ENCODE measurements around the gene MAS1.

Gene MAS1

GRCh38 chr6:159879856-159880255 lies 10.9 kb upstream of the MAS1 start:
- DNase-seq (ENCODE audit: low read depth in 1 of 2, low spot score in 1 of 2), result no peak

- no peak for DNase-seq (ENCODE audit: low read depth in 1 of 2, low spot score in 1 of 2)
Observed at GRCh38 chr6:159880412-159880975, 10.3 kb upstream of the MAS1 start.

- DNase-seq (ENCODE audit: low read depth in 1 of 2, low spot score in 1 of 2), result no peak
Observed at GRCh38 chr6:159884720-159885119, 6.1 kb upstream of the MAS1 start.

GRCh38 chr6:159886270-159886669 lies 4.5 kb upstream of the MAS1 start:
- no peak for DNase-seq (ENCODE audit: low read depth in 1 of 2, low spot score in 1 of 2)

GRCh38 chr6:159887146-159887545 lies 3.6 kb upstream of the MAS1 start:
- no peak for DNase-seq (ENCODE audit: low read depth in 1 of 2, low spot score in 1 of 2)

GRCh38 chr6:159887761-159888160 lies 3.0 kb upstream of the MAS1 start:
- DNase-seq (ENCODE audit: low read depth in 1 of 2, low spot score in 1 of 2), result no peak

GRCh38 chr6:159890201-159890600 lies 587 bp upstream of the MAS1 start:
- no peak for DNase-seq (ENCODE audit: low read depth in 1 of 2, low spot score in 1 of 2)

- DNase-seq (ENCODE audit: low read depth in 1 of 2, low spot score in 1 of 2), result no peak
Observed at GRCh38 chr6:159892053-159892452, 1.3 kb downstream of the MAS1 start.

- DNase-seq (ENCODE audit: low read depth in 1 of 2, low spot score in 1 of 2), result no peak
Observed at GRCh38 chr6:159893064-159893463, 2.3 kb downstream of the MAS1 start.

- DNase-seq (ENCODE audit: low read depth in 1 of 2, low spot score in 1 of 2), result no peak
Observed at GRCh38 chr6:159894991-159895390, 4.2 kb downstream of the MAS1 start.

GRCh38 chr6:159897603-159898002 lies 6.8 kb downstream of the MAS1 start:
- no peak for DNase-seq (ENCODE audit: low read depth in 1 of 2, low spot score in 1 of 2)

- no peak for DNase-seq (ENCODE audit: low read depth in 1 of 2, low spot score in 1 of 2)
Observed at GRCh38 chr6:159898519-159898918, 7.7 kb downstream of the MAS1 start.

GRCh38 chr6:159899994-159900745 lies 9.4 kb downstream of the MAS1 start:
- DNase-seq (ENCODE audit: low read depth in 1 of 2, low spot score in 1 of 2), result no peak

- DNase-seq (ENCODE audit: low read depth in 1 of 2, low spot score in 1 of 2), result no peak
Observed at GRCh38 chr6:159902620-159903019, 11.8 kb downstream of the MAS1 start.

GRCh38 chr6:159904497-159904911 lies 13.7 kb downstream of the MAS1 start:
- no peak for DNase-seq (ENCODE audit: low read depth in 1 of 2, low spot score in 1 of 2)

GRCh38 chr6:159906400-159906799 lies 15.6 kb downstream of the MAS1 start:
- no peak for DNase-seq (ENCODE audit: low read depth in 1 of 2, low spot score in 1 of 2)

GRCh38 chr6:159908535-159908934 lies 17.7 kb downstream of the MAS1 start:
- DNase-seq (ENCODE audit: low read depth in 1 of 2, low spot score in 1 of 2), result no peak

- no peak for DNase-seq (ENCODE audit: low read depth in 1 of 2, low spot score in 1 of 2)
Observed at GRCh38 chr6:159908979-159909378, 18.2 kb downstream of the MAS1 start.

- DNase-seq (ENCODE audit: low read depth in 1 of 2, low spot score in 1 of 2), result no peak
Observed at GRCh38 chr6:159910342-159910741, 19.6 kb downstream of the MAS1 start.

GRCh38 chr6:159913375-159913774 lies 22.6 kb downstream of the MAS1 start:
- DNase-seq (ENCODE audit: low read depth in 1 of 2, low spot score in 1 of 2), result no peak

- no peak for DNase-seq (ENCODE audit: low read depth in 1 of 2, low spot score in 1 of 2)
Observed at GRCh38 chr6:159913862-159914564, 23.2 kb downstream of the MAS1 start.

GRCh38 chr6:159914565-159914923 lies 23.8 kb downstream of the MAS1 start:
- DNase-seq (ENCODE audit: low read depth in 1 of 2, low spot score in 1 of 2), result no peak
